HG03571 (cell line): ENCODE data around the gene KIFC3.
"Not testable (repeated sequence)": the region's sequence is repeated elsewhere in the genome, so short reads cannot be mapped to it uniquely, and the experiment has no call there.

Source experiments
- ATAC-seq: cut with Tn5 transposase; IDR thresholded peaks from one replicate; pipeline ENCODE4 v1.9.1; 2021; ENCODE audit not compliant: unreplicated experiment

Gene KIFC3

DNA sequence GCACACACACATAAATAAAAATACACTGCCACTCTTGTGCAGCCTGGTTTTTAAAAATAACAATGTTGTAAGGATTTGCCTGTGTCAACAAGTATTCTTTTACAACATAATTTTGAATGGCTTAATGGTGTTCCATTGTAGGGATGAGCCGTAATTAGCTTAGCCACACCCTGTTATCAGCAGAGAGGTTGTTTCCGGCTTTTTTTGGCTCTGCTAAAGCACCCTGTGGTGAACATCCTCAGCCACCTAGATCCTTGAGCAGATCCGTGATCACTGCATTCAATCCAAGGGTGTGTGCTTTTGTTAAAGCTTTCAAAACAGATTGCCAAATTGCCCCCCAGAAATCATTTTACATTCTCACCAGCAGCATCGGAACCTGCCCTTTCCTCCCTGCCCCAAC is 59.7 kb downstream of the KIFC3 start:
- no peak for ATAC-seq

- no peak for ATAC-seq
Observed at GRCh38 chr16:57741660-57742191, 60.6 kb downstream of the KIFC3 start.

GRCh38 chr16:57740423-57741071 is 61.7 kb downstream of the KIFC3 start:
- no peak for ATAC-seq

DNA sequence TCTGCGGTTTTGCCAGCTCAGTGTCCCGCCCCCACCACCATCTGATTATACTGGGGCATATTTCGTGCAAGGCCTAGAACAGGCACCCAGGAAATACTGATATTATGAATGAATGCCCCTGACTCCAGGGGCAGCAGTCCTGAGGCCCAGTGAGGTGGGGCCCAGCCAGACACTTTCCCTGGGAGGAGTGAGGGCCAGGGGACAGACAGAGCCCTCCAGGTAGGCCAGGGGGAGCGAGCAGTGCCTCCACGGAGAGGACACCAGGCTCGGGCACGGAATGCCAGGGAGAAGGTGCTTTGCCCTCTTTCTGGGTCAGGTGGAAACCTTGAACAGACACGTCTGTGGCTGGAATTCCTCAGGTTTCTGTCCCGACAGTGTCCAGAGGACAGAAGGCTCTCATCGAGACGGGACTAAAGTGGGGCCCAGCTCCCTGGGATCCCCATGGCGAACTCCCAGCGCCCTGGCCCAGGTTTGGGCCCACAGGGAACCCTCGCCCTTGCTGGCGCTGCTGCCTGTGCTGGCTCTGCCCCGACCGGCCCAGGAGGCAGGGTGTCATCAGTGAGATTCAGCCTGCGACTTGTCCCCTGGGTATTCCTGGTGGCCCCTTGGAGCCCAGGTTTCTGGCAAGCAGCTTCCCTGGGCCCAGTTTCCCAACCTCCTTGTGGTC is 62.4 kb downstream of the KIFC3 start:
- no peak for ATAC-seq

DNA sequence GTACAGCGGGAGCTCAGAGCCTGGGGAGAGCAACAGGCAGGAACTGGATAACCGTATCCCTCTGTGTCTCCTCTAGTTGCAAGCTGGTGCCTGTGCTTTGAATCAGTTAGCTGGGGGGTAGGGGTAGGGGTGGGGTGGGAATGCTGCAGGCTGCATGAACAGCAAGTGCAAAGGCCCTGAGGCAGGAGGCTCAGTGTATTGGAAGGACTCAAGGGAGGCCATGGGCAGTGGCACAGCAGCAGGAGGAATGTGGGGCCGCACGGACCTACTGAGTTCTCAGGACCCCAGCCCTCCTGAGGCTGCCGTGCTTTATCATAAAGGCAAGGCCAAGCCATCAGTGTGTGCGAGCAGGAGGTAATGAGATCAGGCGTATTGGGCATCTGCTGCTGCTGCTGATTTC is 63.4 kb downstream of the KIFC3 start:
- ATAC-seq = no peak

GRCh38 chr16:57736419-57737351 is 65.6 kb downstream of the KIFC3 start:
- no peak for ATAC-seq

DNA sequence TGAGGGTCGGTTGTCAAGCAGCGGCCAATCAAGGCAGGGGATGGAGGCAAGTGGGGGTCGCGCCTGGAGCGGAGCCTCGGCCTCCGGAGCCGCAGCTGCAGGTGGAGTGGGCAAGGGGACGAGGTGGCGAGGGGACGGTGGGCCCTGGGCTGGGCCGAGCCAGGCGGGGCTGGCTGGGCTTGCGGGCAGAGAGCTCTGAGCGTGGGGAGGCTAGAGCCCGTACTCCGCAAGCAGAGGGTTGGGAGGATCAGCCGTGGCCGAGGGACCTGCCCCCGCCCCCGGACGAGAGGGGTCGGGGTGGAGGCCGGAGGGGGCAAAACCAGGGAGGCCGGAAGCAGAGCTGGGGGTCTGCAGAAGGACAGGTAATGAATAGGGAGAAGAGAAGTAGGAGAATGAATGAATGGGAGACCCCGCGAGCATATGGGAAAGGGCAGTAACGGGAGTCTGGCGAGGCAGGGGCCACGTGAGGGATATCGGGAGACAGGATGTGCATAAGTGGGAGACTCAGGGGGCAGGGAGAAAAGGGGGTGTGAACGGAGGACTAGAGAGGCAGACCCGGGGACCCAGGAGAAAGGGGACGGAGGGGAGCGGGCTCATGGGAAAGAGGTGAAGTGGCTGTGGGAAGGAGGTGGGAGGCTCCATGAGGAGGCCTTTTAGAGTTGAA is 66.4 kb downstream of the KIFC3 start, which contains the start of gene KATNB1:
Gene KATNB1 (plus strand): TSS at position 16 of the 664 bp plus-strand sequence. CDS start 1,474 bp downstream, outside the sequence.
- ATAC-seq = no peak

GRCh38 chr16:57734925-57735754 is 67.2 kb downstream of the KIFC3 start:
- peak; percentile 80 for ATAC-seq

- ATAC-seq = no peak
Observed at GRCh38 chr16:57734308-57734924, 67.9 kb downstream of the KIFC3 start.

DNA sequence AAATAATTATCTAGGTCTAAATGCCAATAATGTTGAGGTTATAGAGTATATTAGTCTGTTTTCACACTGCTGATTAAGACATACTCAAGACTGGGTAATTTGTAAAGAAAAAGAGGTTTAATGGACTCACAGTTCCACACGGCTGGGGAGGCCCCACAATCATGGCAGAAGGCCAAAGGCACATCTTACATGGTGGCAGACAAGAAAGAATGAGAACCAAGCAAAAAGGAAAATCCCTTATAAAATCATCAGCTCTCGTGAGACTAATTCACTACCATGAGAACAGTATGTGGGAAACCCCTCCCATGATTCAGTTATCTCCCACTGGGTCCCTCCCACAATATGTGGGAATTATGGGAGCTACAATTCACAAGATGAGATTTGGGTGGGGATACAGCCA is 69.6 kb downstream of the KIFC3 start:
- no peak for ATAC-seq

GRCh38 chr16:57732037-57732436 is 70.3 kb downstream of the KIFC3 start:
- ATAC-seq = no peak

DNA sequence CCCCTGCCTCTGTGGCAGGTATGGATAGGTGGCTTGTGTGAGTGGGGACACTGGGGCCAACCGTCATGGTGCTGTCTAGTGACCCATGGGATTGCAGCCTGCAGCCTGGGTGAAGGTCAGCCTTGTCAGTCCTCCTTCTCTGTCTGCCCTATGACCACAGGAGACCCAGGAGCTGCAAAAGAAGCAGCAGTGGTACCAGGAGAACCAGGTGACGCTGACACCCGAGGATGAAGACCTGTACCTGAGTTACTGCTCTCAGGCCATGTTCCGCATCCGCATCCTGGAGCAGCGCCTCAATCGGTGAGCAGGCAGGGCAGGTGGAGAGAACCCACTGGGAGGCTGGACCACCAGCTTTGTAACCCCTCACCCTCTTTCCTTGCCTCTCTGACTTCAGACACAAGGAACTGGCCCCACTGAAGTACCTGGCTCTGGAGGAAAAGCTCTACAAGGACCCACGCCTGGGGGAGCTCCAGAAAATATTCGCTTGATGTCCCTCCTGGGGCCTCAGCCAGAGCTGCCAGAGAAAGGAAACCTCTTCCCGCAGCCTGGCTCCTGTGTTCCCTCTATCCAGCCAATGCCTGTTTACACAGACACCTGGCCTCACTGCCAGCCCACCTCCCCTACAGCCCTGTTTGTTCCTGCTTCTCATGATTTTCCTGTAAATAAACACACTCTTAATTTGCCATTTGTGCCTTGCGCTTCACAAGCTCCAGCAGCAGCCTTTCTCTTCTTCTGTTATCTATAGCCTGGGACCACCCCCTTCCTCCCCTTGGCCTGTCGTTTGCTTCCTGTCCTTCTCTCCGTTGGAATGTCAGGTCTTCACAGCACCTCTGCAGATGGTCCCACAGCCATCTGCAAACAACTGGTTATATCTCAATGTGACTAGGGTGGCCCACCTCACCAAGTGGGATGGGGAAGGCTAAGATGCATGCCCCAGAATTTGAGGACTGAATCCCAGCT is 71.2 kb downstream of the KIFC3 start:
- ATAC-seq = no peak

DNA sequence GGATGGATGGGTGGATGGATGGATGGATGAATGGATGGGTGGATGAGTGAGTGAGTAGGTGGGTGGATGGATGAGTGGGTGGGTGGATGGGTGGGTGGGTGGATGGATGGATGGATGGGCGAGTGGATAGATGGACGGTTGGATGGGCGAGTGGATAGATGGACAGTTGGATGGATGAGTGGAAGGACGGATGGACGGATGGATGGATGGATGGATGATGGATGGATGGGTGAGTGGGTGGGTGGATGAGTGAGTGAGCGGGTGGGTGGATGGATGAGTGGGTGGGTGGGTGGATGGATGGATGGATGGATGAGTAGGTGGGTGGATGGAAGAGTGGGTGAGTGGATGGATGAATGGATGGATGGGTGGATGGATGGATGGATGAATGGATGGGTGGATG is 72.4 kb downstream of the KIFC3 start:
- ATAC-seq = not testable (repeated sequence)

- ATAC-seq = no peak
Observed at GRCh38 chr16:57729182-57729484, 73.2 kb downstream of the KIFC3 start.

DNA sequence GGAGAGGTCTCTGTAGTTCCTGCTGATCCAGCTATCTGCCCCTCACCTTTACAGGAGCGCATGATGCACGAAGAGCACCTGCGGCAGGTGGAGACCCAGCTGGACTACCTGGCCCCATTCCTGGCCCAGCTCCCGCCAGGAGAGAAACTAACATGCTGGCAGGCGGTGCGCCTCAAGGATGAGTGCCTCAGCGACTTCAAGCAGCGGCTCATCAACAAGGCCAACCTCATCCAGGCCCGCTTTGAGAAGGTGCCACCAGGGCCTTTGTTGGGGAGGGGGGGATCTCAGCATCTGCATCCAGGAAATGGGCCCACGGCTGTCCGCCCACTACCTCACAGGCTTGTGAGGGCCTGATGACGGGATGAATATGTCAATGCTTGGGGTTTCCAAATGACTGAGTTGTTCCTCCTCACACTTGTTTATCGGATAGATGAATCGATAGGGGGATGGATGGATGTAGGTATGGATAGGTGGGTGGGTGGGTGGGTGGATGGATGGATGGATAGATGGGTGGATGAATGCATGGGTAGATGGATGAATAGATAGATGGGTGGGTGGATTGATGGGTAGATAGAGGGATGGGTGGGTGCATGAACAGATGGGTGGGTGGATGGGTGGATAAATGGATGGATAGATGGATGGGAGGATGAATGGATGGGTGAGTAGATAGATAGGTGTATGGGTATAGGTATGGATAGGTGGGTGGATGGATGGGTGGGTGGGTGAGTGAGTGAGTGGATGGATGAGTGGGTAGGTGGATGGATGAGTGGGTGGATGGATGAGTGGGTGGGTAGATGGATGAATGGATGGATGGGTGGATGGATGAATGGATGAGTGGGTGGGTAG is 73.7 kb downstream of the KIFC3 start:
- no peak for ATAC-seq

DNA sequence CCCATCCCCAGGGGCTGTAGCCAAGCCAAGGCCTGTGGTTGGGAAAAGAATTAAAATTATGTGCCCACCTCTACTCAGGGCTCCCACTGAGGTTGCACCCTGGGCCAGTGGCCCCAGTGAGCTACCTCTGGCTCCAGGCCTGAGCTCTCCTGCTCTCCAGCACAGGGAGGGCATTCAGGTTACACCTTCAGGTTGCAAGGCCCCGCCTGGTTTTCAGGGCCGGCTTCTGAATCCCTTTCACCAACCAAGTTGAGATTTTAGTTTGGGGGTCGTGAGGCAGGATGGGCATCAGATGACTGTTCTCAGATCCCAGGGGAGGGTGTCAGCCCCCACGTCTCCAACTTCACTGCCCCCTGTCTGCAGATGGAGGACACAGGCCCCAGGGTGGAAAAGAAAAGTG is 74.7 kb downstream of the KIFC3 start:
- ATAC-seq = no peak

- no peak for ATAC-seq
Observed at GRCh38 chr16:57726433-57726947, 75.8 kb downstream of the KIFC3 start.
